Measurements from ENCODE around the gene UBXN2A.
"Not testable (repeated sequence)": the region's sequence is repeated elsewhere in the genome, so short reads cannot be mapped to it uniquely, and the experiment has no call there.

Gene UBXN2A

DNA sequence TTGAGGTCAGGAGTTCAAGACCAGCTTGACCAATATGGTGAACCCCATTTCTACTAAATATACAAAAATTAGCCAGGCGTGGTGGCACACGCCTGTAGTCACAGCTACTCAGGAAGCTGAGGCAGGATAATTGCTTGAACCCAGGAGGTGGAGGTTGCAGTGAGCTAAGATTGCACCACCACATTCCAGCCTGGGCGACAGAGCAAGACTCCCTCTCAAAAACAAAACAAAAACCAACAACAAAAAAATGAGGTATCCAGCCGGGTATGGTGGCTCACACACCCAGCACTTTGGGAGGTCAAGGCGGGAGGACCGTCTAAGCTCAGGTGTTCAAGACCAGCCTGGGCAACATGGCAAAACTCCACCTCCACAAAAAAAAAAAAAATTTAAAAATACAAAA lies 74.6 kb downstream of the UBXN2A start:
- not testable (repeated sequence) for DNase-seq

GRCh38 chr2:24015562-24016375 lies 75.5 kb downstream of the UBXN2A start:
- DNase-seq, result no peak

DNA sequence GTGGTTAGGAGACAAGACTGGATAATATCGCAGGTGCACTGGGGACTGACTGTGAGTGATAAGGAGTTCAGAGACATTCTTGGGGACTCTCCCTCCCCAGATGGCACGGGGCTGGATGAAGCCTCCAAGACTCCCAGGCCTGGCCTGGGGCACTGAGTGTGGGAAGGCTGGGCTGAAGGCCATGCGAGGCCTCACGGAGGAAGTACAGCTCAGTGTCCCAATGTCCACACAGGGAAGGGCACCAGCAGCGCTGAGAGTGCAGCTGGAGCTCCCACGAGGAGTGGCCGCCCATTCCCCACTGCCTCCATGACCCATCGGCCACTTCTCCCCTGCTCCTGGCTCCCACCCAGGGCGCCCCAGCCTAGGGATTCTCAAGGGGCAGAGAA lies 76.1 kb downstream of the UBXN2A start:
- DNase-seq, result no peak

DNA sequence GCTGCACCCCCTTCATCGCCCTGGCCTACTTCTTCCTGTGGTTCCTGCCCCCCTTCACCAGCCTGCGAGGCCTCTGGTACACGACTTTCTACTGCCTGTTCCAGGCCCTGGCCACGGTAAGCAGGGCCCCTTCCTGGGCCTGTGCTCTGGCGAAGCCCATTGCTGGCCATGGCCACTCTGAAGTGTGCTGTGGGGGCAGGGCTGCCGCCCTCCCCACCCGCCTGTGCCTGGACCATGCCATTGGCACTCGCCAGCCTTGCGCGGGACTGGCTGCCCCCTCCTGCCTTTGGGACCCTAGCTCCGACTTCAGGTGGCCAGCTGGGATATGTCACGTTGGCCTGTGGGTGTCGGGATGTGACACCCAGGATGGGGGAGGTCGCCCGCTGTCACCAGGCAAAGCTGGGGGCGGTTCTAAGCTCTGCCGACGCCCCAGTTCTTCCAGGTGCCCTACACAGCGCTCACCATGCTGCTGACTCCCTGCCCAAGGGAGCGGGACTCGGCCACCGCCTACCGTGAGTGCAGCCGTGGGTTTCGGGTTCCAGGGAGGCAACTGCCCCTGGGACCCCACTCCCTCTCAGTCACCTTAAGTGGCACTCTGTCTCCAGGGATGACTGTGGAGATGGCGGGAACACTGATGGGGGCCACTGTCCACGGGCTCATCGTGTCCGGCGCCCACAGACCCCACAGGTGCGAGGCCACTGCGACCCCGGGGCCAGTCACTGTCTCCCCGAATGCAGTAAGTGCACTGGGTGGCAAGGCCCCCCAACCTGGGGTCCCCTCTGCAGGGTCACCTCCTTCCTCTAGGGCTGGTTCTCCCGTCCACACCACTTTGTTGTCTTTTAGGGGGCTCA lies 76.8 kb downstream of the UBXN2A start:
- no peak for DNase-seq

DNA sequence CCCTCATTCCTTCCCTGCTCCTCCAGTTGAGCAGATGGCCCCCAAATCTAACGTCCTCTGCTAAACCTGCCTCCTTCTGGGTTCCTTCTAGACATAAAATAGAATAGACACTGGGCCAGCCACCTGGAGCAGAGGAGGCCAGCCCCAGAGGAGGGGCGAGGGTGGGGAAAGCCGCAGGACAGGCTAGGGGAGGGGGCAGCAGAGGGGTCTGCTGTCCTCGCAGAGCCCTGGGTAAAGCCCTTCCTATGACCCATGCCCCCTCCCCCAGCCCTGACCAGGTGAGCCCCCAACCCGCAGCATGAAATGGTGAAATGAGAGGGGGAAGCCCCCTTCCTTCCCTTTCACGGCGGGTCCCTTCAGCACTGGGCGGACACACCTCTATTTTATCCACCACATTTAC lies 77.4 kb downstream of the UBXN2A start:
- DNase-seq, result no peak

- no peak for DNase-seq
Observed at GRCh38 chr2:24018241-24018640, 78.0 kb downstream of the UBXN2A start.

DNA sequence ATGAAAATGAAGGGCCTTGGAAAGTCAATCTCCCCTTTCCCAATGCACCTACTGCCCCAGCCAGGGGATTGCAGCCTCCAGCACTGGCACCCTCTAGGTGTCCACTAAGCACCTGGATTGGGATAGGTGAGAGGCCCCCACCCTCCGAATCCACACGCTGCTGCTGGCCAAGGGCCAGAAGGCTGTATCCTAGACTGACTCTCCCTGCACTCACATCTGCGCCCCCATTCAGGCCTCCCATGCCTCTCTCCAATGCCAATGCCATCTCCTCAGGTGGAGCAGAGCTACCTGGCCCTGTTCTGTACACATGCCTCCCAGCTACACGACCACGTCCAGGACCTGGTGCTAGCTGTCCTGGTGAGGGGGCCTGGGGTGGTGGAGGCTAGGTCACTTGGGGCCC lies 79.5 kb downstream of the UBXN2A start:
- DNase-seq, result no peak

DNA sequence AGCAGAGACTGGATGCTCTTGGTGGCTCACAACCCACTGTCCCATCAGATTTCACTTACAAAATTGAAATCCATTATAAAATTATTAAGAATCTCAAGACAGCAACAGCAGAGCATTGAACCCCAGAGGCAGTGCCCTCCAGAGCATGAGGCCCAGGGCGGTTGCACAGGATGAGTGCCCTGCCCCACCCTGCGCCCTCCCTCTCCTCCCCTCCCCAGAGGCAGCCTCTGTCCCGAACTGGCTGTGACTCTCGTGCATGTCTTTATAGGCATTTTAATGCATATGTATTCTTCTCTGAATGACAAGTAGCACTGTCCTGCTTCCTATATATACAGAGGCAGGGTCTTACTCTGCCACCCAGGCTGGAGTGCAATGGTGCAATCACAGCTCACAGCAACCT lies 80.0 kb downstream of the UBXN2A start:
- no peak for DNase-seq

DNA sequence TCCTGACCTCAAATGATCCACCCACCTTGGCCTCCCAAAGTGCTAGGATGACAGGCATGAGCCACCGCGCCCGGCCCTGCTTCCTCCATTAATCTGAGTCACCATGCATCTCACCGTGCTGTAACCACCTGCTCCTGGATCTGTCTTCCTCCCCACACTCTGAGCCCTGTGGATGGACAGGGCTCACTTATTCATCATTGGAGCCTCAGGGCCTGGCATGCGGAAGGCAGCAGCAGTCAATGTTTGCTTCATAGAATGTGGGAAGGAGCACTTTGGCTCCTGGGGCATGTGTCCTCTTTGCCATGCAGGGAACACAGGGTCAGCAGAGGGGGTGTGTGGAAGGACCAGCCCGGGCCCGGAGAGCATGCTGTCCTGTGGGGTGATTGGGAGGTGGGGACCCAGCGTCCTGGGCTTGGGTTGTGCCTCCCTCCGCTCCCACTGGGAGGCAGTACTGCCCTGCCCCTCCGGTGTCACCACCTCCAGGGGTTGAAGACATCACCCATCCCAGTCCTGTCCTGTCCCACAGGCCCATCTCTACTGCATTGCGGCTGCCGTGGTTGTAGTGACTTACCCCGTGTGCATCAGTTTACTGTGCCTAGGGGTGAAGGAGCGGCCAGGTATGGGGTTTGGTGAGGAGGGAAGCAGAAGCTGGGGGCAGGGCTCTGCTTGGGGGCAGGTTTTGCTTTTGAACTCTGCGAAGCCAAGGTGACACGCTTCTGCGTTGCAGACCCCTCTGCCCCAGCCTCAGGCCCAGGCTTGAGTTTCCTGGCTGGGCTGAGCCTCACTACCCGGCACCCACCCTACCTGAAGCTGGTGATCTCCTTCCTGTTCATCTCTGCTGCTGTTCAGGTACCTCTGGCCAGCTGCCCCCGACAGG lies 81.1 kb downstream of the UBXN2A start:
- DNase-seq, result no peak

- DNase-seq, result no peak
Observed at GRCh38 chr2:24022324-24022974, 82.2 kb downstream of the UBXN2A start.

DNA sequence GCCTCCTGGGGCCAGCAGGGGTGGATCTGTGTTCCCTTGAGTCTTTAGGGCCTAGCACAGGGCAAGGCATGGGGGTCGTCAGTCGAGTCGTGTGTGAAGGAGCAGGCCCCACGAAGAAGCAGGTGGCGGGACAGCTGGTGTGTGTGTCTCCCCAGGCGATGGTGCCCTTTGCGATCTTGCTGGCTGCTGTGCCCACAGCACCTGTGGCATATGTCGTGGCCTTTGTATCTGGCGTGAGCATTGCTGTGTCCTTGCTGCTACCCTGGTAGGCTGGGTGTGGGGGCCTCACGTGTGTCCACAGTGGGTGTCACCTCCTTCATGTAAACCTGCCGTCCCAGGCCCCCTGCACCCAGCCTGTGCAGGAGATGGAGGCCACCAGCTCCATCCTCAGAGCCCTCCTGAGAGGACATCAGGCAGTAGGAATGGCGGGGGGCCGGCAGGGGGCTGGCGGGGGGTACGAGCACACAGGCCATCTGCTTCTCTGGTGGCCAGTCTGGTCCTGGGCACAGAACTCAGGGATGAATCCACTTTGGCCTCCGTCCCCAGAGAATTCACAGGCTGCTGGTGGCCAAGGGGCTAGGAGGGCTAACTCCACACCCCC lies 82.8 kb downstream of the UBXN2A start:
- no peak for DNase-seq

GRCh38 chr2:24024018-24024417 lies 83.8 kb downstream of the UBXN2A start:
- DNase-seq, result no peak

- DNase-seq, result no peak
Observed at GRCh38 chr2:24024996-24025663, 84.9 kb downstream of the UBXN2A start.

GRCh38 chr2:24026233-24026632 lies 86.0 kb downstream of the UBXN2A start:
- no peak for DNase-seq

- no peak for DNase-seq
Observed at GRCh38 chr2:24038786-24039499, 98.7 kb downstream of the UBXN2A start.

- DNase-seq, result no peak
Observed at GRCh38 chr2:24040511-24040910, 100.2 kb downstream of the UBXN2A start.

DNA sequence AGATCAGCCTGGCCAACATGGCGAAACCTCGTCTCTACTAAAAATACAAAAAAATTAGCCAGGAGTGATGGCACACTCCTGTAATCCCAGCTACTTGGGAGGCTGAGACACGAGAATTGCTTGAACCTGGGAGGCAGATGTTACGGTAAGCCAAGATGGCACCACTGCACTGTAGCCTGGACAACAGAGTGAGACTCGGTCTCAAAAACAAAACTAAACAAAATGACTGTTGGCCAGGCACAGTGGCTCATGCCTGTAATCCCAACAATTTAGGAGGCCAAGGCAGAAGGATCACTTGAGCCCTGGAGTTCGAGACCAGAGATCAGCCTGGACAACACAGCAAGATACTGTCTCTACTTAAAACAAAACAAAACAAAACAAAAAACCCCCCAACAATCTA lies 102.9 kb downstream of the UBXN2A start:
- not testable (repeated sequence) for DNase-seq

DNA sequence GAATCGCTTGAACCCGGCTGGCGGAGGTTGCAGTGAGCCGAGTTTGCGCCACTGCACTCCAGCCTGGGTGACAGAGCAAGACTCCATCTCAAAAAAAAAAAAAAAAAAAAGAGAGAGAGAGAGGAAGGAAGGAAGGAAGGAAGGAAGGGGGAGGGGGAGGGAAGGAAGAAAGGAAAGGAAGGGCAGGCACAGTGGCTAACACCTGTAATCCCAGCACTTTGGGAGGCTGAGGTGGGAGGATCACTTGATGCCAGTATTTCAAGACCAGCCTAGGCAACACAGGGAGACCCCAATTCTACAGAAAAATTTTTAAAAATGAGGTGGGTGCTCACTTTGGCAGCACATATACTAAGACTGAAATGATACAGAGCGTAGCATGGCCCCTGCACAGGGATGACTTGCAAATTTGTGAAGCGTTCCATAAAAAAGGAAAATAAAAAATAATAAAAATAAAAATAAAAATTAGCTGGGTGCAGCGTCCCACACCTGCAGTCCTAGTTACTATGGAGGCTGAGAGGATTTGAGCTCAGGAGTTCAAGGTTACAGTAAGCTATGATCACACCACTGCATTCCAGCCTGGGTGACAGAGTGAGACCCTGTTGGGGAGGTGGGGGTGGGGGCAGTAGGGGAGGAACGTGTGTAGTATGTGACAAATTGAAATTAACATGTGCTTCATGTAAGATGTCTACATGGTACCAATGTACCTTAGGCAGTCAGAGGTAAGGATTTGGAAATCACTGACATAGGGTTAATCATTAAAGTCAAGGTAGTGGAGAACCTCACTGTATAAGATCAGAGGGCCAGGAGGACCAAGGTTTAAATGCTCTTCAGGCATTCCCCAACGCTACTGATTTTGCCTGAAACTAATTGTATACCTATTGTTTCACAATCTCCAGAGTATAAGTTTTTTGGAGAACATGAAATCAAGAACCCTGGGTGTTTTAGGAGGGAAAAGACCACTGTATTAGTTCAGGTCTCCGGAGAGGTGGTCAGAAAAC lies 105.5 kb downstream of the UBXN2A start:
- no peak for DNase-seq

DNA sequence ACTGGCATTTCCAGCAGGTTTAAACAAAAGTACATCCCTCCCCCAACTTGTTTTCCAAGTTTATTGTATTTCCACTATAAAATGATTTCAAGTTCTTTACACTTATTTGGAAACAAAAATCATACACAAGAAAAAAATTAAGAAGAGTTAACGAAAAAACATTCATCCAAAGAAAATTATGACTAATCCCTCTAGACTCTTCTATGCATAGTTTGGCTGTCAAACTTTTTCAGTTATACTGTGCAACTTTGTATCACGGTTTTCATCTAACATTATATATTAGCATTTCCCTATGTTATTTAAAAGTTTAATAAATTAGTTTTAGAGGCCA lies 106.3 kb downstream of the UBXN2A start:
- DNase-seq, result no peak
